ENCODE measurements around the gene ABHD13.
"Not testable (repeated sequence)": the region's sequence is repeated elsewhere in the genome, so short reads cannot be mapped to it uniquely, and the experiment has no call there.

ABHD13 gene

DNA sequence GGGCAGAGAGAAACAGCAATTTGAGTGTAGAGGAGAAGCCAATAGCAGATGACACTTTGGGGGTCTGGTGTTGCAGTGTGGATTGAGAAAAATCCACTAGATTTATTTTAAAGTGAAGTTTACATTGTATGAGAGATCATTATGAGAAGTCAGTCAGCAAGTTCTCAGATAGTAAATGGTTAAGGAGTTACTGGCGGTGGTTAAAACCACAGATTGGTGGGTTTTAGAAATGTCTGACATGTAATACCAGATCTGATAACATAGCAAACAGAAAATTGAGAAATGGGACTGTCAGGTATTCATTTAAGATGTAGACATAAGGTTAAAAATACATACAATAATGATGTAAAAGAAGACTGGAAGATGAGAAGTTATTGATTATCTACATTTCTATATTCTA lies 7.2 kb downstream of the ABHD13 start:
- DNase-seq: no peak

DNA sequence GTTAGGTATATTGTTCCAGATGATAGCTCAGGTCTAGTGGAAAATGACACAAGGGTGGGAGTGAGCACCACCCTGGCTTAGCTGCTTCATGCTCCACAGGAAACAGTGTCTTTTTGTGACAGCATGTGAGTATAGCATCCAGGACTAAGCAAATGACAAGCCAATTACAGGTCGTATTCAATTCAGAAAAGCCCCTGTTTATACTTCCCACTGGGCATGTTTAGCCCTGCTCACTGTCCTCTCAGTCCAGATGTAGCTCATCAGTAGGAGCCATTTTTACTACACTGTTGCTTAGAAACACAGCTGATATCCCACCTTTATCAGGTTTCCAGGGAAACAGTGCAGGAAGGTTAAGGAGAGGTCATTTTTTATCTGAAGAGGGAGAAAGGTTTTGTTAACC lies 8.0 kb downstream of the ABHD13 start:
- no peak for DNase-seq

DNA sequence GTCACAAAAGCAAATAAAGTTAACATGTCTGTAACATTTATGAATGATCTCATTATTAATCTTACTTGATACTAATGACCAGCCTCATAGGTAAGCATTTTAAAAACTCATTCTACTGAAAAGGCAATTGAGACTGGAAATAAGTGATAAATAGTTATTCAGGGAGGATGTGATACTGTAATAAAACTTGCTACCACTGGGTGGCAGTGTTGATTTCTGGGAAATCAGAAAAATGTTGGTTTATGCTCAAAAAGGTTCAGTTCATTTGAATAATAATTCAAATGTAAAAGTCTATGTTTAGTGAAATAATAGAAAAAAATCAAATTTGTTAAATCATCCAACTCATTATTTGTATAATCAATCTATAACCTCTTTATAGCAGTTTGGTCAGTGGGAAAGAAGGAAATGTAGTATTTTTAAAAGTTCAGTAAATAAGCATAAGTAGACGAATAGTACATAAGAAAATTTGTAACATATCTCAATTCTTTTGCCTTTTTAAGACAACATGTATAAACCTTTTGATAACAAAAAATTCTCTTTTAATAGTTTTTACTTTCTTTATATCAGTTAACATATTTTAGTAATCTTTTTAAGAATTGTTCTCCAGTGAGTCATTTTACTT lies 9.6 kb downstream of the ABHD13 start:
- peak; percentile 49 for DNase-seq

DNA sequence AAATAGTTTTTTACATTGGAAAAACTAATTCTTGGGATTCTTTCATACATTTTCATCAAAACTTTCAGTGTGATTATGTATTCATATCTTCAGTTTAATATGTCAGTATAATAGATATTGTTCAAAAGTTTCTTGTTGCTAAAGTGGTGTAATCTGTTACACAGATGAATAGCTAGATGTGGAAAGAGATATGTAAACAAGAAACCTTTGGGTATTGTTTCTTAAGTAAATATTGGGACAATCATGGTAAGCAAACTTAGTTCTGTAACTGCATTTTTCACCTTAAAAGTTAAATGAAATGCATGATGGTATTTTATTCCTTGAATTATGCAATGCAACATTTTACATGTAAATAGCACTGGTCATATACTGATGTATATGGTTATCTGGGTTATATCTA lies 12.2 kb downstream of the ABHD13 start:
- DNase-seq: no peak

DNA sequence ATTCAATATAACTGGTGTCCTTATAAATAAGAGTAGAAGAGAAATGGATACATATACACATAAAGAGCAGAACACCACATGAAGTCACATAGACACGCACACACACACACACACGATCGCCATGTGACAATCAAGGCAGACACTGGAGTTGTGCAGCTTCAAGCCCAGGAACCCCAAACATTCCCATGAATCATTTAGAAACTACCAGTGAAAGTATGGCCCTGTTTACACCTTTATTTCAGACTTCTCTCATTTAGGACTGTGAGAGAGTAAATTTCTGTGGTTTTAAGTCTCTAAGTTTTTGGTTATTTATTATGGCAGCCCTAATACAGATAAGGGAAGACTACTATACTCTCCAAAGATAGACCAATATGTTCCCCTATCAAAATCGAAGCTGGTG lies 31.0 kb downstream of the ABHD13 start:
- DNase-seq: no peak

DNA sequence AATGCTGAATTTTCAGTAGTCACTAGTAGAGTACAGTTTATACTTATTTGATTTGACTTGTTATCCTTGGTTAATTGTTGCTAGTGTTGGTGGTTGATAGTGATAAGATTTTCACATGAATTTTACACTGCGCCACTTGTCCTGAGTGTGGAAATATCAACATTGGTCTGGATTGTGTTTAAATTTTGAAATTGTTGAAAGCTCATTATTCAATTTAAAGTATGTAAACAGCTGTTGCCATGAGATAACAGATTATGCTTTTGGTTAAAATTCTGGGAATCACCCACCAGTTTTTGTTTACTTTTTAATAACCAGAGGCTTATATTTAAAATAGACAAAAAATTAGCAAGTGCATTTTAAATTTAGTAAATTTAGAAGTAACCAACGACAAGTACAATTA lies 39.1 kb downstream of the ABHD13 start:
- DNase-seq: no peak

DNA sequence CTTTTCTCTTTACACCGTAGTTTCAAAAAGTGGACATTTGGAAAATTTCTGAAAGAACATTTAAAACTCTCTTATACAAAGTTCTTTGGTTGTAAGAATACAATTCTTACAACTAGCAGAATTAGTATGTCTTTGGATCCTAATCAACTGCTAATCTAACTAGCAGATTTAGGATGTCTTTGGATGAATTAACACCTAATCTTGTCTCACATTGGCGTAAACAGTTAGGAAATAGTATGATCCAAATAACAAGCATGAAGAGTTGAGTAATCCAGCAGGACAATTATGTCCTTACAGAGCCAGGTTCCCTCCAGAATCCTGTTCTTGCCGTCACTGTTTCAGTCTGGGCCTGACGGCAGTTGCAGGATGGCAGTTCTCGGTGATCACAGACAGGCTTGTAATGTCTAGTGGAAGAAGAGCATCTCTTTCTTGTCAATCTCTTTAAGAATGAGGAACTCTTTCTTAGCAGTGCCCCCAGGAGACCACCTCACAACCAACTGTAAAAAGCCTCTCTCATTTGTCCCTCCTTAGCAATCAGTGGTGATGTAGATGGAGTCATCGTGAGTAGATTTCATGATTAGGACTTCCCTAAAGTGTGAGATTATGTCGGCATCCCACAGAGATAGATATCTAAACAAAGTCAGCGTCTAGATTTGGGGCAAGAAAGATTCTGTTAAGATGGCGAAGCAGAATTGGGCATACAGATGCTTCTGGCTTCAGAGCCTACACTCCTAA lies 45.6 kb downstream of the ABHD13 start:
- no peak for DNase-seq

DNA sequence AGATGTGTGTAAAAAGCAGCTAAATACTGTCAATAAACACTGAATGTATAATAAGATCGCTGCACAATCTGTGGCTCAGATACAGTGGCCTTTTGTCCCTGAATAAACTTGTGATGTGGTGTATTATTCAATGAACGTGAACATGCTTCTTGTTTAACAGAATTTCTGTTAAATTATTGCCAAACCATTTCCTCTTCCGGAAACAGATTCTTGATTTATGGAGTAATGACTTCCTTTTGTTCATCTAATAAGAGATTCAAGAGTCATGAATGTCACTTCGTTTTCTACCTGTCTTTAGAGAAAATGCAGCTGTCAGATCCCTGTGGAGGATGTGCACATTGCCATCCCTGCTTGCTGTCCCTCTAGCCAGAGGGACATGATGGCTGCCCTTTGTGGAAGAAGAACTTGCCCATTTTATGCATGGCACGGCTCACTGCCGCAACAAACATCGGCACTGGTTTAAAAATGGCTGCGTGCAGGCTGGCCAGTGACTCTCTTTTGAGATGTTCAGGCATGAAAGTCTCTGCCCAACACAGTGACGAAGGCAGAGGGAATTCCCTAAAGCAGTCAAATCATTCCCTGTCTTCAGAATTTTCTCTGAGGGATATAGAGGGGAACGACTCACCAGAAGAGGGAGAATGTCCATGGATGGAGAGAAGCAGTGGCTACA lies 48.3 kb downstream of the ABHD13 start:
- no peak for DNase-seq

DNA sequence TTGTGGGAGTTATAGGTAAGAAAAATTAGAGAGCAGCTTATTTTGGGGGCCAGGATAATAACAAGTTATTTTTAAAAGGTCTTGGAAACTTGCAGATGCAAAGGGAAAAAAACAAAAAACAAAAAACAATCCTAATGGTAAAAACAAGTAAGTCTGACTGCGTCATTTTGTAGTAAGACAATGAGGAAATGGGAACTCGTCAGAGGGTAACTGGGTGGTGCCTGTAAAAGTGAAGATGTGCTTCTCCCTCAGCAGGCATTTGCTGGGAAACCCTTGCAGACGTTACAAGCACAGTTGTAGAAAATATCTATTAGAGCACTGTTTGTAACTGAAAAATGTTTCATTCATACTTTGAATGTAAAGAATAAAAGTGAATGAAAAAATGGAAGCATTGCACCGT lies 49.2 kb downstream of the ABHD13 start:
- DNase-seq: no peak

DNA sequence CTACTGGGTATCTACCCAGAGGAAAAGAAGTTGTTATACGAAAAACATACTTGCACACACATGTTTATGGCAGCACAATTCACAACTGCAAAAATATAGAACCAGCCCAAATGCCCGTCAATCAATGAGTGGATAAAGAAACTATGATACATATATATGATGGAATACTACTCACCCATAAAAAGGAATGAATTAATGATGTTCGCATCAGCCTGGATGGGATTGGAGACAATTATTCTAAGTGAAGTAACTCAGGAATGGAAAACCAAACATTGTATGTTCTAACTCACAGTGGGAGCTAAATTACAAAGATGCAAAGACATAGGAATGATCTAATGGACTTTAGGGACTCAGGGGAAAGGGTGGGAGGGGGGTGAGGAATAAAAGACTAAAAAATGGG lies 49.7 kb downstream of the ABHD13 start:
- DNase-seq: not testable (repeated sequence)

DNA sequence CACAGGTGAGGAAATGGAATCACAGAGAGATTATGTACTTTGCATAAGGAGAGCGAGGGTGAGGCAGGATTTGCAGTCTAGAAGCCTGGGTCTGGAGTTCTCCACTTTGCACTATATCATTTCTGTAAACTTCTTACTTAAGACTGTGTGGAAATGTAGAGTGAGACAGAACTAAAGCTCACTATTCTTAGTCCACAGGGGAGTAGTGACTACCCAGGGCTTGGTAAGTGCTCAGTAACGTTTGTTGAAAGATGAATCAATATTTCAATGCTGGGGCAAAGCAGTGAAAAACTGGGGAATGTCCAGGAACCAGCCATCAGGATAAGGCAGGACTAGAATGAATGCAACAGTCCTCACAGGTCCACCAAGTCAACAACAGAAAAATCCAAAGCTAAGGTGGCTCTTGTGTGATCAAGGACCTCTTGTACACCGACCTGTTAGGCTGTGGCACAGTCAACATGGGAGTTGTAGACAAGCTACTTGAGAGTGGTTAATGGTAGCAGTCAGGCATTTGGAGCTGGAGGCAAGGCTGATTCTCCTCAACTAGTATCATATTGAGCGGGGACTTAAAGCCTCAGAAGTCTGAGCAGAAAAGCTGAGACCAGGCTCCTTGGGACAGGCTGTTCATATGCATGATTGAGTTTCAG lies 50.4 kb downstream of the ABHD13 start:
- DNase-seq: no peak

DNA sequence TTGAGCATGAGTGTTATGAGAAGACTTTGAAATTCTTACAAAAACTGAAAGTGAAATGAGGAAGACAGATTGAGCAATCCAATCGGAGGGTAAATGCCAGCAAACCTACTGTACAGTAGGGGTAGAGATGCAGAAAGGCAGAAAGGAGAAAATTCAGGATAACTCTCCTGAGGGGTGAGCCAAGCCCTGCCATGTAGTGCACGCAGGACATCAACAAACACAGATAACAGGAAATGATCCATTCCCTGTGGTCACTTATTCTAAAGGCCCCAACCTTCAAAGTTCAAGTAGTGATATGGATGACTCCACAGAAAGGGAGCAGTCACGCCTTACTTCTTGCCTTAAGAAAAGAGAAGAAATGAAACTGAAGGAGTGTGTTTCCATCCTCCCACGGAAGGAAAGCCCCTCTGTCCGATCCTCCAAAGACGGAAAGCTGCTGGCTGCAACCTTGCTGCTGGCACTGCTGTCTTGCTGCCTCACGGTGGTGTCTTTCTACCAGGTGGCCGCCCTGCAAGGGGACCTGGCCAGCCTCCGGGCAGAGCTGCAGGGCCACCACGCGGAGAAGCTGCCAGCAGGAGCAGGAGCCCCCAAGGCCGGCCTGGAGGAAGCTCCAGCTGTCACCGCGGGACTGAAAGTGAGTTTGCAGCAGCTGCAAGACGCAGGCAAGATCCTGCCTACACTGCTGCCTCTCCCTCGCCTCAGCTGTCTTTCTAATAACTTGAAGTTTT lies 51.6 kb downstream of the ABHD13 start, which contains the start of gene TNFSF13B:
TSS of gene TNFSF13B (plus strand) at position 118 of the 728 bp plus-strand sequence. CDS start at position 296, 178 bp downstream.
- peak; percentile 60 for DNase-seq

DNA sequence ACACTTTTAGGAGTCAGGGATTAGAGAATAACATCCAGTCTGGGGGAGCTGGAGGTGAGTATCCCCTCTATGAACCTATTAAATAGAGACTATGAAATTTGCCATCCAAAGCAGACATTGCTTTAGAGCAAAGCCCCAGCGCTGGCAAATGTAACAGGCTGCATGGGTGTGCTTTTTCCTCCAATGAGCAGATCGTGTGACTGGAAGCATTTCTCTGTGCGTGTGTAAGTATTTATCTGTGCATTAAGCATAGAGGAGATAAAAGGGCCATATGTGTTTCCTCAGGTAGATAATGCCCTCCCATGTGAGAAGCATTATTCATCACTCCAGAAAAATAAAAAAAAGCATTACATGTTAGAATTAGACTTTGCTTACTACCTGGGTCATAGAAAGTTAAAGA lies 52.2 kb downstream of the ABHD13 start:
- DNase-seq: no peak

DNA sequence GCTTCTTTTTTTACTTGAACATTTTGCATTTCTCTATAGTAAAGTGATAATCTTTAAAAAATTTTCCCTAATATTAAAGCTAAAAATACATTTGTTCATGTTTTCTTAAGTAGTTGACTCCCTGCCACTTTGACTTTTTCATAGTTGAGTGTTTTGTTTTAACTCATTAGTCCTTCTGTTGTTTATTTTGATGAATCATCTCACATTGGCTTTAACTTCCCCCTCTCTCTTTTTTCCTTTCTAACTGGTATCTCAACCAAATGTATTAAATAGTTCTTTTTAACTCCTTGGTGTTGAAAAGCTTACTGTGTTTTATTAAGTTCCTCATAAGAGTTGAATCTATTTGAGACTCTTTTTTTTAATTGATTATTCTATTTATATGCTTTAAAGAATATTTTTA lies 54.1 kb downstream of the ABHD13 start:
- DNase-seq: no peak

DNA sequence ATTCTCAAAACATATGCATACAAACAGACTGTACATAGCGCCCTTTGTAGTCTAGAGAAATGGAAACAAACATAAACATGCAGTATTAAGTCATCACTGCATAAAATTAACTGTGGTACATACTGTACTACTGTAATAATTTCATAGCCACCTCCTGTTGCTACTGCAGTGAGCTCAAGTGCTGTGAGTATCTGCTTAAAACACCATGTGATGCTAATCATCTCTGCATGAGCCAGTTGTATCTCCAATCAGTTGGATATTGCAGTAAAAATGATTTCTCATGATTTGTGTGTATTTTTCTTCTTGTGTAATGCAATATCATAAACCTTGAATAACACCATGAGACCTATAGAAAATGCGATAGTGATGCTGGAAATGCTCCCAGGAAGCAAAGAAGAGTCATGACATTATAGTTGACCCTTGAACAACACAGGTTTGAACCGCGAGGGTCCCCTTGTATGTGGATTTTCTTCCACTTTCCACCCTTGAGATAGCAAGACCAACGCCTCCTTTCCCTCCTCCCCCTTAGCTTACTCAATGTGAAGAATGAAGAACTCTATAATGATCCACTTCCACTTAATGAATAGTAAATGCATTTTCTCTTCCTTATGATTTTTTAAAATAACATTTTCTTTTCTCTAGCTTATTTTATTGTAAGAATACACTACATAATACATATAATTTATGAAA lies 55.4 kb downstream of the ABHD13 start:
- DNase-seq: no peak

DNA sequence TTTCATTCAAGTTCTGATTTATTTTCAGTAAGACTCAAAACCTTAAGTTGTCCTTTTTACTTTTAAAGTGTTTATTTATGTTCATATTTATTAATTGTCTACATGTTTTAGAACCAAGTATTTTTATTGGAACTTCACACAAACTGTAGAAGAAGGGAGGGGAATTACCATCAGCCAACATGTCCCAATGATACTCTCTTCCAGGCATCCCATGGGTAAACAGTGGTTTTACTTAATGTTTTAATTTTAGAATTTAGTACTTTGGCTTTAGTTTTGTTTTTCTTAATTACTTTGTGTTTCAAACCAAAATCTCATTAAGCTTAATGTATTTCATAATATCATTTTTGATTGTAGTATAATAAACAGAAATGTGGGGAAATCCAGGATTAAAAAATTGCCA lies 56.5 kb downstream of the ABHD13 start:
- DNase-seq: no peak

DNA sequence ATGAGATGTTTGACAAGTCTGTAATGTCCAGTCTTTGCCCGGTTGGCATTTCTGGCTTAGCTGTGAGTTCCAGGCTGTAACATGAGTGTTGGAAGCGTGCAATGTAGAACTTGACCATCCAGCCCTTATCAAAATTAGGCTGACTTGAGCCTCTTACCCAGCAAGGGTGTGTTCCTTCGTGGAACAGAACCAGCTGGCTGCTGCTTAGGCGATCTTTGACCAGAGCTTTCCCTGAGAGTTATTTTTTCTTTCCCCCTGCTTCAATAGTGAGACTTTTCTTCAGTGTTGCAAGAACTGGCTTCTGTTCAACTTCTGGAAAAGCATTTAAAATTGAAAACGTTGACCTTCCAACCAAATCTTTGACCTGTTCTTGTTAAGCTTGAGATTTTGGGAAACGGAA lies 57.9 kb downstream of the ABHD13 start:
- no peak for DNase-seq

DNA sequence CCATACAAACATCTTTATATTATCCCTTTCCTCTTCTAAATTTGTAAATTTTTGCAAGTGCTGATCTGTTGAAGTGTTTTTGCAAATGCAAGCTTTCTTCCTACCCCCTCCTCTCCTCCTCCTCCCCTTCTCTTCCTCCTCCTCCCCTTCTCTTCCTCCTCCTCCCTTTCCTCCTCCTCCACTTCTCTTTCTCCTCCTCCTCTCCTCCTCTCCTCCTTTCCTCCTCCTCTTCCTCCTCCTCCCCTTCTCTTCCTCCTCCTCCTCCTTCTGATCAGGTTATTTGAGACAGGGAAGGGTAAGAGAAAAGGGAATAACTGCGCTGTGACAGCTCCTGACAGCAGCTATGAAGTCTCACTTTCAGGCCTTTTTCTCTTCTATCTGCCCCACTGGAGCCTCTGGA lies 60.3 kb downstream of the ABHD13 start:
- no peak for DNase-seq

DNA sequence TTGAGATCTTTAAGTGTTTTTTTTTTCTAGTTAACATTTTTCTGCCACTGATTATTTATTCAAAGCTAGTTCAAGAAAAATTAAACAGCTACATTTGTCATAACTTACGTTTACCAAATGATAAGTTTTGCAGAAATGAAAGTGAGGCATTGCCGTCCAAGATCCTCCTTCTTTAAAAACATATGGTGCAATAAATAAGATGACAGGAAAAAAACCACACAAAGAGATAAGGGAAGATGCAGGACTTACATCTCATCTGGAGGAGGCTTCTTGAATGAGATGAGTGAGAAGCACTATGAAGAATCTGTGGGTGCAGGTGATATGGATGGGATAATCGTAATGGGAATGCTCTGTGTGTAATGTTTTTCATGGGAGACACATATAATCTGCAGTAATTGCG lies 63.7 kb downstream of the ABHD13 start:
- DNase-seq: no peak

DNA sequence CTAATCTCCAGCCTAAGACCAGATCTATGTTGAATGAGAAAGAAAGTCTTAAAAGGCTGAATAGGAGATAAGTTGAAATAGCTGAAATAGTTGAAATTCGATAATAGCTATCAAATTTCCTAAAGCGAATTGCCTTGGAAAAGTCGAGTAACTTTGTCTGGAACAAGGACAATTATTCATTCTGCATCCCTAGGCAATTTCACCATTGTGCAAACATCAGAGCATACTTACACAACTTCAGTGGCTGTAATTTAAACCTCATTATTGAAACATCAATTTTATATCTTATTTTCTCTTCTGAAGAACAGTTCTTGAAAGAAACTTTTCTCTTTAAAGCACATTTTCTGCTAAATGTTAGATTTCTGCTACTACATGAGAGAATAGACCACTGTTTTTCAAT lies 64.9 kb downstream of the ABHD13 start:
- DNase-seq: no peak

Measured in stimulated activated CD4-positive, alpha-beta T cell treated with anti-CD3 and anti-CD28 coated beads, Interleukin-4, amount 100 ng/mL, for 24 hours (primary cell).